Astrocyte of the hippocampus (primary cell): Measurements from ENCODE around the gene TMEM154.
A peak's percentile ranks its signal among the peaks of the same experiment; 100 is the strongest.

Experiments
- DNase-seq: peaks from one replicate; pipeline ENCODE4 v3.0.0; 2011; ENCODE audit warnings: low read depth, low spot score

The TMEM154 gene, protein sequence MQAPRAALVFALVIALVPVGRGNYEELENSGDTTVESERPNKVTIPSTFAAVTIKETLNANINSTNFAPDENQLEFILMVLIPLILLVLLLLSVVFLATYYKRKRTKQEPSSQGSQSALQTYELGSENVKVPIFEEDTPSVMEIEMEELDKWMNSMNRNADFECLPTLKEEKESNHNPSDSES

DNA sequence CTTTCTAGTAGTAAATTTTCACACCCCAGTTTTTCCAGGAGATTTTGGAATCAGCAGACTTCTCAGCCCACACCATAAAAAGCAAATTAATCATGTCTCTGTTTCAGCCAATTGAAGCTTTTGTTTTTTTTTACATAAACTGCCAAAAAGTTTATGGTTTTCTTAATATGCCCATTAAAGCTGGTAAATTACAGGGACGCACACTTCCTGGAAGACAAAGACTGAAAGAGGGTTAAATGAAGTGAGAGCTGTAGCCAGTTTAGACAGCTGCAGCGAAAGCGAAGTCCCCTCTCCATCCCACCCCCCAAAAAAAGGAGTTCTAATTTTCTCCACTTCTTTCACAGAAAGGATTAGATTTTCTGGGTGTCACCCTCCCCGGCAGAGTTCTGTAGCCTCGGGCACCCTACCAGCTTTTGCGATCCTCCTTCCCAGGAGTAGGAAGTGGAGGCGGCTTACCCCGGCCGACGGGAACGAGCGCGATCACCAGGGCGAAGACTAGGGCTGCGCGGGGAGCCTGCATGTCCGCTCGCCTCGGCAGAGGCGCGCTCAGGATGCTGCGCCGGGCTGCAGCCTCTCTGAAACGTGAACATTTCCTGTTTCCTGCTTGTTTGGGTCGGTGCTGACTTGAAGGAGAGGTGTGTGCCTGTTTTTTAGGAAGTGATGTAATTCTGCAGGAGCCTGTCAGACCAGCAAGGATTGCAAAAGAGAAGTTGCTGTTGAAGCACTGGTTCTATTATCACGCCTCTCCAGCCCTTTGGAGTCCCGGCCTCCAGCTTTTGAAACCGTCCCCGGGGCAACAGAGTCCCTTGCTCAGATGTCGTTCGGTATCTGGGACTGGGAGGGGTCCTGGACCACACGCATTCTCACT, at the start of gene TMEM154:
Gene TMEM154 (minus strand): TSS at position 584 of the 868 bp plus-strand sequence. CDS start 64 bp downstream, at position 520.
- peak; percentile 83 for DNase-seq

DNA sequence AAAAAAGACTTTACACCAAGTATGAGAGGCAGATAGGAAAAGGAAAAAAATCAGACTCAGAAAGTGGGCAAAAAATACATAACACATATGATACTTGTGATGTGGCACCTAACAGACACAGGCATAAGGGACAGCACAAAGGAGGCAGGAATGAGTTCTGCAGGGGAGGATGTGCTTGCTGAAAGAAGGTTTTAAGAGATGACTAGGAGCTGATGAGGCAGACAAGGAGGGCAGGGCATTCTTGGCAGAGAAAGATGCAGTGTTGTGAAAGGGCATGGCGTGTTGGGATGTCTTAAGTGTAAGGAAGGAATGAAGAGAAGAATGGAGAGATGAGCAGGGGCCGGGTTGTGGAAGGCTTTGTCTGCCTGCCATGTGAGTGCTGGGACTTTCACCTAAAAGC, 49.7 kb upstream of the TMEM154 start:
- no peak for DNase-seq

DNA sequence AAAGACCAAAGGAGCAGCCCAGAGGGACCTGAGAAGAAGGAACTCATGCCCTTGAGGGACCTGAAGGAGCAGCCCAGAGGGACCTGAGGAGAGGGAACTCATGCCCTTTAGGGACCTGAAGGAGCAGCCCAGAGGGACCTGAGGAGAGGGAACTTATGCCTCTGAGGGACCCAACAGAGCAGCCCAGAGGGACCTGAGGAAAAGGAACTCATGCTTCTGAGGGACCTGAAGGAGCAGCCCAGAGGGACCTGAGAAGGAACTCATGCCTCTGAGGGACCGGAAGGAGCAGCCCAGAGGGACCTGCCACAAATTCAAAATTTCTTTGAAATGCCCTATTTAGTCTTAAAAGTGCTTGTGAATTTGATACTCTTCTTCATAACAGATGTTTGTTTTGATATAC, 48.5 kb upstream of the TMEM154 start:
- no peak for DNase-seq

DNA sequence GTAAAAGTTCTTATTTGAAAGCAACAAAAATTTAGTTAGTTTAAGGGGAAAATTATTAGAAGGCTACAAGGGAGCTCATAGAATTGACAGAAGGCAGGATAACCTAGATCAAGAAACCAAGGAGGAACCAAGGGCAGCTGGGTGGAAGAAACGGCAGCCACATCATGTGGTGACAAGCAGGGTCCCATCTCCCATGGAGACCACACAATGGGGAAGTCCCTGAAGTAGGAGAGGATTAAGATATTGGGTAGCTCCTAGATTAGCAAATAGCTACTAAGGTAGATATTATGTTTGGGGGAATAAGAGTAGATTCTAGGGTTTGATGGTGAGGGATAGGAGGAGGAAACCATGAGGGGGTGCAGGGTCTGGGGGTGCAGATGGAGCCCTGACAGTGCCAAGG, 48.0 kb upstream of the TMEM154 start:
- no peak for DNase-seq

DNA sequence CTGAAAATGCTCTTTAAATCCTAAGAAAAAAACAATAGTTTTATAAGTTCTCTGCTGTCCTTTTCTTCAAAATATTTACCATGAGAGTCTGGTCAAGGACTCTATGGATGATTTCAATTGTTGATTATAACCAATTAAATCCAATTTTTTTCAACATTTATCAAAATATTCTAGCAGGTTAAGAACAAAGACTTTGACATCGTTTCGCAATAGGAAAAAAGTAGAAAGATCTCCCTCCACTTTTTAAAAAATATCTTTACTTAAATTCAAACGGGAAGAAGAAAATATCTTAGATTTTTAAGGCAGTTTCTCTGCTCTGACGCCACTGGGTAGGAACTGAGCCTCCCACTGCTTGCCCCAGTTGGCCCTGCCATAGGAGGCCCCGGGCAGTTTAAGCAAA, 44.7 kb upstream of the TMEM154 start:
- DNase-seq = no peak

DNA sequence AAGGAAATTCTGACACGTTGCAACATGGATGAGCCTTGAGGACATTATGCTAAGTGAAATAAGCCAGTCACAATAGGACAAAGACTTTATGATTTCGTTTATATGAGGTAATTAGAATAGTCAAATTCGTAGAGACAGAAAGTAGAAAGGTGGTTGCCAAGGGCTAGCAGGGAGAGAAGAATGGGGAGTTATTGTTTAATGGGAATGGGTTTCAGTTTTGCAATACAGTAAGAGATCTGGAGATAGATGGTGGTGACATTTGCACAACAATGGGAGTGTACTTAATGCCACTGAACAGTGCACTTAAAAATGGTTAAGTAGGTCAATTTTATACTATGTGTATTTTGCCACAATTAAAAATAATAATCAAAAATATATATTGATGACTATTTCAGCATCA, 43.4 kb upstream of the TMEM154 start:
- no peak for DNase-seq

DNA sequence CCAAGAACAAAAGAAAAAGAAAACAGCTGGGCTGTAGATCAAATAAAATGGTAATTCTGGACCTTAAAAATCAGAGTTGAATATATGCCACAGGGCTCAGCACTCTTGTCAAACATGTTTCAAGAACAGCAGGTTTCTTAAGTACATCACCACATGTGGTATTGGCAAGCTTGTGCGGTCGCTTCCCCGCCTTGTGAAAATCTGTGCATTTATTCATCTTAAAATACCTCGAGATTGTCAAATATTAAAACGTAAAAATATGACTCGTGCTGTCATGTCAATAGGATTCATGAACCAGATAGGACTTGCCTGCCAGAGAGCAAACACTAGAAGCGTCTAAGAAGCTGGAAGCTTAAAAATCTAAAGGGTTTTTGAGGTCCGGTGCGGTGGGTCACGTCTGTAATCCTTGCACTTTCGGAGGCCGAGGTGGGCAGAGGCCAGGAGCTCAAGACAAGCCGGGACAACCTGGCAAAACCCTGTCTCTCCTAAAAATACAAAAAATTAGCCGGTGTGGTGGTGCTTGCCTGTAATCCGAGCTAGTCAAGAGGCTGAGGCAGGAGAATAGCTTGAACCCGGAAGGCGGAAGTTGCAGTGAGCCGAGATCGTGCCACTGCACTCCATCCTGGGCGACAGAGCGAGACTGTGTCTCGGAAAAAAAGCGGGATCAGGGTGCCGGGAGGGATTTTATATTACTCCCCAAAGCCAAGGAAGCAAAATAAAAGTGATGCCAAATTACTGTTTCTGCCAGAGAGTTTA, 40.2 kb upstream of the TMEM154 start:
- no peak for DNase-seq

DNA sequence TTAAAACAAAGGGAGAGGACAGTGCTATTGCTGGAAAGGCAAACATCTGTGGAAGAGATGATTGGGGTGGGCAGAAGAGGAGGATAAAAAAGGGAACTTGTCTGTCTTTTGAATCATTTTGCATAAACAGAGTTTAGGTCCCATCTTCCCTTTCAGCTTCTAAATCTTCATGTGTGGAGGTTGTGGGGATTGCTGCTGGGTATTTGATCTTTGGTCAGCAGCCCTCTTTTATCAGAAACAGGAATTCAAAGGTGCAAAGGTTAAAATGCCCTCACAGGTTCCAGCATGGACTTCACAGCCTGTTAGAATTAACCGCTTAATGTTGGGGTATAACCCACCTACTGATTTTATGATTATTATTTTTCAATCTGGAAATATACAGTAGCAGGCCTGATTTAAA, 39.5 kb upstream of the TMEM154 start:
- no peak for DNase-seq

DNA sequence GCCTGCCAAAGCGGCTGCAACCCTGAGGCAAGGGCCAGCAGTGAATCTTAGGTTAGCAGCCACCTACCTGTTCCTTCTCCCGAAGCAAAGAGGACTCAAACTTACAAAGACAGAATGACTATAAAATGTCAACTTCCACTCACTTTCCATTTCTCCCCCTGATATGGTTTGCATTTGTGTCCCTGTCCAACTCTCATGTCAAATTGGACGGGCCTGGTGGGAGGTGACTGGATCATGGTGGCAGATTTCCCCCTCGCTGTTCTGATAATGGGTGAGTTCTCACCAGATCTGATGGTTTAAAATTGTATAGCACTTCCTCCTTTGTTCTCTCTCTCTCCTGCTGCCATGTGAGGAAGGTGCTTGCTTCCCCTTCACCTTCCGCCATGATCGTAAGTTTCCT, 35.3 kb upstream of the TMEM154 start:
- DNase-seq = no peak

DNA sequence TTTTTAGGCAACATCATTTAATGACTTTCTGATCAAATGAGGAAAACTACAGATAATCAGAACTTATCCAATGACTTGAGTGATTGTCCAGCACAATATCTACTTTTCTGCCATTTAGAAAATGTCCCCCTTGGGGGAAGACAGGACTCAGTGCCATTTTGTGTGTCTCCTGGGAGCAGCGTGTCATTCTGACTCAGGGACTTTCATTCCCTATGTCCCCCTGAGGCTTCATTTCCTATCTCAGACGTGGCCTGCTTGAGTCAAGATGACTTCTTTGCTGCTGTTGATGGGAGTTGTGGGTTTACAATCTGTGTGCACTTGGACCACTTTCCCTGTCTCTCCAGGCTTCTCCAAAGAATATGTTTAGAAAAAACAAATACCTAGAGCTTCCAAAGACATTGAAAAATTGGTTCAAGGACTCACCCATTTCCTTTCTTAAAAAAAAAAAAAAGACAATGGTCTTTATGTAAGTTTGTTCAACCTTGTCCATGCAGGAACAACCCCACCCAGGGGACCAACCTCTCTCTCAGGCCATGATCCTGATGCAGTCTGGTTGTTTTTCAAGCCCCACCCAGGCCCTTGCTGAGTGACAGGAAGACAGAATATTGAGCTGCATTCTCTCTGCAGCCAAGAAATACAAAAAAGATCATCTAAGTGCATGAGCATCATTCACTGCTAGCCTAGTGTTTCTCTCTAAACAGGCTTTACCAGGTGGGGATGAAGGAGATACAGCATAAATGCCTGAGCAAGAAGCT, 34.3 kb upstream of the TMEM154 start:
- no peak for DNase-seq

DNA sequence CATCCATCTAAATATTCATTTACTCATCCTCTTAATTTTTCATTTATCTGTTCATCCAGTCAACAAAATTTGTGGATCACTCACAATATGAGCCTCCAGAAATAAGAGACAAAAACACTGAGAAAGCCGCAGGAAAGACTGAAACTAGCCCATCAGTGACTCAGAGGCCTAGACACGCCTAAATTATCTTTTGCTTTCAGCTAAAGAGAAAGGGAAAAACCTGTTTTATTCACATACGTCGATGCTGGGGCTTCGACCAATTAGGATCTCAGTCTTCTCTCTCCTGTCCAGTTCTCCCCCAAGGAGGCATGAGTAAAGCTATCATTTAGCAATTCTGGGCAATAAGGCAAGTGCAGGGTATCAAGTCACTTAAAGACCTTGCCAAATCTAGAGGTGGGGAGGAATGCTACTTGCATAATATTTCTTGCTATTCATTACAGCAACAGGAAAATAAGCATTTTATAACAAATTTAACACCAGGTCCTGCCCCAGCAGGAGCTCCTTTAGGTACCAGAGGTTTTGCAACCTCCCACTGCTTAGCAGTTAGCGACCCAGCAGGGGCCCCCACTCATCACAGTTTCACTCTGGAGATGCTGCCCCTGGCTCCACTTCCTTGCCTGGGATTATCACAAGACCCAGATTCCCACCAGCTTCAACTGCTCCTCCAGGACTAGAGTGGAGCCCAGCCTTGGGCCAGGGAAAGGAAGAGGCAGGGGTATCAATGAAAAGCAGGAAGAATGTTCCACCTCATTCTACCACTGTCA, 30.1 kb upstream of the TMEM154 start:
- peak; percentile 10 for DNase-seq

DNA sequence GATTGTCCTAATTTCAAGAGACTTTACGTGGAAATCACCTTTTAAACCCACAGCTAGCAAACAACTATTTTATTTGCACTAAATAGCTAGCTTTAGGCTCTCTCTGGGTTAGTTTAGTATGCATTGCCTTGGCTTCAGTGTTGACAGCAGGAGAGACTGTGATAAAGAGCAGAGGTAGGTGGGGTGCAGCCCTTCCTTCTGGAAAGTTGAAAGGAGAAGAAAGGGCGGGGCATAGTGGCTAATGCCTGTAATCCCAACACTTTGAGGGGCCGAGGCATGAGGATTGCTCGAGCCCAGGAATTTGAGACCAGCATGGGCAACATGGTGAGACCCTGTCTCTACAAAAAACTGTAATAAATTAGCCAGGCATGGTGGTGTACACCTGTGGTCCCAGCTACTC, 29.0 kb upstream of the TMEM154 start:
- DNase-seq = no peak

DNA sequence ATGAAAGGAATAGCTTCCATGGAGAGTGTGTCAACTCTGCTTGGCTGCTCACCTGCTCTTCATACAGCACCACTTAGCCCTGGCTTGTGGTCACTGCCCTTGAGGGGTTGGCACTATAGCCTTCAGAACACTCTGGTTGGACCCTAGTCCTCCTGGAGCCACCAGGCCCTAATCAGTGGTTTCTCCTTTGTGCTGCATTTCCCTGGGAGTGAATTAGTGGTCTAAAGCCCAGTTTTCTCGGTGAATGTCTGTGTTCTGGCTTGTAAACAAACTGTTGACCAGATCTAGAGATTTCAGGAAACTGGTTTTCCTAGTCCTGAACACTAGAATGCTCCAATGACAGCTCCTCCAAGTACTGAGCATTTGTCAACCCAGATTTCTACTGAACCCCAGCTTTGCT, 28.6 kb upstream of the TMEM154 start:
- DNase-seq = no peak

DNA sequence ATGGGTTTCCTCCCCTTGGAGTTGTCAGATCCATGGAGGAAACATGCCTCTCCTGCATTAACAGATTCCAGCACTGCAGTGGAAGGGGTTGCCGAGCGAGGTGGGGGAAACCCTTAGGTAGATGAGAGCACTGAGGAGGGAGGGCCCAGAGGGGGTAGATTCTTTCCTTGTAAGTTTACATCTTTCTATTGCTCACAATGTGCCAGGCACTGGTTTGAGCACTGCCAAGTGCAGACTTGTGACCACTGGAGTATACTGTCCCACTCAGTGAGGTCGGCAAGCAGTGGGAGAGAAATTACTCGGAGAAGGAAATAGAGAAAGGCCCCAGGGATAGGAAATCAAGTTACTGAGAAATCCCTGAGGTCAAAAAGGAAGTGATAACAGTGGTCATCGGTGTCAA, 27.8 kb upstream of the TMEM154 start:
- no peak for DNase-seq

DNA sequence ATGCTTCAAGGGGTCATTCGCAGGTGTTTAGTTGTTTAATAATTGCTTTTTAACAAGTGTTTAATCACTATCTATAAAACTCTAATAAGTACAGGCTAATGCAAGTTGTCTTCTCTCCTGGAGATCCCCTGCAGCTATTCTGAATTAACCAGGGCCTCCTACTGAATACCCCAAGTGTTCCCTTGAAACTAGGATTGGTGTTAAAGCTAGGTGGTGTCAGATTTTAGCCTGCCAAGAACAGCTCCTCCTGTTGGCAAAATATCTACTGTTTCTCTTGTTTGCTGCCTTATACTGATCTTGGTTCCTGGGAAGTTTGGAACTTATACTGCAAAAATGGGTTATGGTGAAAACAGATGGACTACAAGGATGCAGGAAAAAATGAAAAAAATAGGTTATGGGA, 26.1 kb upstream of the TMEM154 start:
- DNase-seq = no peak

DNA sequence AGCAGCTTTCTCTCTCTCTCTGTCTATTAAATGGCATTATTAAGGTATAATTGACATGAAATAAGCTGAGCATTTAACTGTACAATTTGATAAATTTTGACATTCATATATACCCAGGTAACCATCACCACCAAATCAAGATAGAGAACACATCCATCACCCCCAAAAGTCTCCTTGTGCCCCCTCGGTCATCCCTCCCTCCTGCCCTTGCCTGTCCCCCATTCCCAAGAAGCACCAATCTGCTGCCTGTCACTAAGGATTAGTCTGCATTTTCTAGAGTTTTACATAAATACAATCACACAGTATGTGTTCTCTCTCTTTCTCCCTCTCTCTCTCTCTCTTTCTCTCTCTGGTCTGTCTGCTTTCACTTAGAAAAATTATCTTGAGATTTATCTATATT, 25.0 kb upstream of the TMEM154 start:
- no peak for DNase-seq

DNA sequence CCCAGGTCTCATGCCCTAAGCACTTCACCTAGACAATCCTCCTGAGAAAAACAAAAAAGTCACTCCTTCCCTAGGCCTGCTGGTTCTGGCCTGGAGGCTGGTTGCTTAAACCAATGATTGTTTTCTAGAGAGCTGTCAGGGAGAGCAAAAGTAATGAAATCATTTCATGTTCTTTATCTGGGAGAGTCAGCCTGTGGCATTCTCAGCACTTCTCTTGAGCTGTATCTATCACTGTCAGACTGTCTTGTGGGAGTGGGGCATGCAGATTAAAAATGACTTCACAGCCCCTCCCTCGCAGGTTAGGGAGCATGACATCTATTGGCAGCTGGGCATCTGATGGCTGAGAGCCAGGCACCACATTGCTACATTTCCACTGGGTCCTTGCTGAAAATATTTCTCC, 20.4 kb upstream of the TMEM154 start:
- DNase-seq = peak; percentile 29

DNA sequence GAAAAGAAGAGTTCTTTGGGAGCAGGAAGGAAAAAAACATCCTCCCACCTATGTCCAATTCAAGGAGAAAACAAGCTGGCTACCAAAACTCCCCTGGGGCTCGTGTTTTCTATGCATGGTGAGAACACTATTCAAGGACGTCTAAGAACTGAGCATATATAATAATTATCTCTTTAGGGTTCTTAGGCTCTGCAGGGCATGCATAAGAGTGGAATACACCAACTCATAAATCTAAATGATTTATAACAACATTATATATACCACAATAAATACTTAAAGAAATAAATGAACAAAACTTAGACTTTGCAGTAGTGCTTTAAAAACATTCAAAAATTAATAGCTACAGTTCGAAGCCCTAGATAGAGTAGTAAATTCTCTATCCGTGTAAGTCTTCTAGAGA, 19.5 kb upstream of the TMEM154 start:
- no peak for DNase-seq

DNA sequence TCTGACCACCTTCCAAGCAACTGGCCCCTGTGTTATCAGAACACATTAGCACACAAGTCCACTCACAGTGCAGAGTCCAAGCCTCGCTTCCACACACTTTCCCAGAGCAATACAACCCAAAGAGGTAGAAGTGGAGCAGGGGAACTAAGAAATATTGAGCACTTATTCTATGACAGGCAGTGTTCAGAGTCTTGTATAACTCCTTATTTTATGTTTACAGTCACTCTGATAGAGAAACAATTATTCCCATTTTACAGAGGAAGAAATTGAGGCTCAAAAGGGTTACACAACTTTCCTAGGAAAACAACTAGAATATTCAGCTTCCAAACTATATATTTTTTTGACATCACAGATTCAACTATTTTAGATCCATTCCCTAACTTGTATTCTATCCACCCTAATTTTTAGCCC, 18.3 kb upstream of the TMEM154 start:
- no peak for DNase-seq

DNA sequence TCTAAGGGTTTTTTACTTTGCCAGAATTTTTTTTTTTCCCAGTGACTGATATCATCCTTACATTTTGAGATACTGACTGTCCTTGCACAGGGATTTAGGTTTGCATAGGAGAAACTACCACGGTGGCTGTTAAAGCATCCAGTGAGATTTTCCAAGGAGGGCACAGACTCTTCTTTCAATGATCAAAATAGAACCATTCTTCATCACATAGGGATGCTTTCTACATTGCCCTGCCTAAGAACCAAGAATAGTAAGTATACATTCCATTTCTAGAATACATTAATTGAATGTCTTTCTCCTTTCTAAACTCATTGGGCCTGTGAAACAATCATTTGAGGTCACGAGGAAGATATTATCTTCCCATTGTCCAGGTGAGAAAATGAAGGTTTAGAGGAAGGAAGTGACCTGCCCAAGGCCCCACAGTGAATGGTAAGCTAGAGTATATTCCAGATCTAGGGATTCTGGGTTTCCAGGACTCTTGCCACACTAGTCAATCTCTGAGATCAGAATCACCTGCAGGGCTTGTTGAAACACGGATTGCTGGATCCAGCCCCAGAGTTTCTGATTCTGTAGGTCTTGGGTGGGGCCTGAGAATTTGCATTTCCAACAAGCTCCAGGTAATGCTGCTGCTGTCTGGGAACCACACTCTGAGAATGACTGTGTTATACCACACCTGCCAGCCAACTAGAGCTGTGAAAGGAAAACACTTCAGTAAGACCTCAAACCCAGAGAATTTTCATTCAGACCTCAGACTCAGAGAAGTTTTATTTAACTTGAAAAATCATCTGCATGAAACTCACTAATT, 17.7 kb upstream of the TMEM154 start:
- DNase-seq = no peak
